HEK293 (cell line): ENCODE data around the gene MRGPRE.

Experiments used
- CTCF ChIA-PET: fragments of 350-600 bp; formaldehyde crosslinking; extraction: SDS; loops from one replicate; lab custom pipeline; 2021; ENCODE audit warnings: antibody characterized with exemption; lab: Yijun Ruan, JAX
- POLR2A ChIA-PET: fragments of 300-600 bp; formaldehyde crosslinking; extraction: SDS; loops from one replicate; lab custom pipeline; 2020; ENCODE audit warnings: antibody characterized with exemption, inconsistent platforms; lab: Yijun Ruan, JAX
- H3K27ac ChIP-seq: fragments of 200-500 bp; sonication (Bioruptor generic); 2 replicates; pipeline ENCODE4 v1.5.1; 2014; ENCODE audit warnings: low read depth, low read length, control low read depth, inconsistent platforms; ENCODE audit errors: extremely low read depth
- H3K36me3 ChIP-seq, 2 experiments: fragments of 200-500 bp in 1 of 2; sonication (Bioruptor generic) in 1 of 2; 1 replicate in 1 of 2; 2 replicates in 1 of 2; pipeline ENCODE4 v1.5.1; 2014 to 2017; ENCODE audit warnings: inconsistent platforms in 2 of 2, low read length in 2 of 2; ENCODE audit not compliant: control insufficient read depth in 2 of 2, insufficient read depth in 1 of 2
- H3K4me1 ChIP-seq: fragments of 200-500 bp; sonication (Bioruptor generic); 2 replicates; pipeline ENCODE4 v1.5.1; 2014; ENCODE audit warnings: mild to moderate bottlenecking, low read length, inconsistent platforms; ENCODE audit not compliant: control insufficient read depth, insufficient read depth
- H3K4me3 ChIP-seq: 2 replicates; pipeline ENCODE4 v1.5.1; 2011; ENCODE audit warnings: low read depth, mild to moderate bottlenecking, control low read depth, low read length, moderate library complexity
- H3K9me3 ChIP-seq: fragments of 200-500 bp; sonication (Bioruptor generic); 2 replicates; pipeline ENCODE4 v1.5.1; 2014; ENCODE audit warnings: low read depth, low read length, inconsistent platforms; ENCODE audit not compliant: control insufficient read depth, insufficient read depth
- TRIM28 ChIP-seq: IDR thresholded peaks from 2 replicates; pipeline ENCODE4 v1.6.1; 2011; ENCODE audit warnings: low read length, control low read depth, borderline replicate concordance
- ZBTB21 ChIP-seq: fragments of 450-650 bp; formaldehyde crosslinking; IDR thresholded peaks from 2 replicates; pipeline ENCODE4 v1.5.1; 2017; ENCODE audit warnings: missing biosample characterization, missing genetic modification characterization
- ZBTB7A ChIP-seq: fragments of 450-650 bp; formaldehyde crosslinking; IDR thresholded peaks from 2 replicates; pipeline ENCODE4 v1.5.1; 2016; ENCODE audit warnings: low read depth, missing biosample characterization, missing genetic modification characterization
- ZIC2 ChIP-seq: fragments of 450-650 bp; formaldehyde crosslinking; IDR thresholded peaks from 2 replicates; pipeline ENCODE4 v1.5.1; 2016; ENCODE audit warnings: missing biosample characterization, missing genetic modification characterization
- ZNF221 ChIP-seq: fragments of 450-650 bp; formaldehyde crosslinking; IDR thresholded peaks from 2 replicates; pipeline ENCODE4 v1.5.1; 2017; ENCODE audit warnings: missing biosample characterization, missing genetic modification characterization, borderline replicate concordance
- ZNF23 ChIP-seq: fragments of 450-650 bp; formaldehyde crosslinking; IDR thresholded peaks from 2 replicates; pipeline ENCODE4 v1.5.1; 2016; ENCODE audit warnings: missing biosample characterization, missing genetic modification characterization, borderline replicate concordance
- ZNF239 ChIP-seq: fragments of 450-650 bp; formaldehyde crosslinking; IDR thresholded peaks from 2 replicates; pipeline ENCODE4 v1.5.1; 2016; ENCODE audit warnings: missing biosample characterization, missing genetic modification characterization
- ZNF335 ChIP-seq: fragments of 450-650 bp; formaldehyde crosslinking; conservative IDR thresholded peaks from 2 replicates; pipeline ENCODE4 v1.5.1; 2016; ENCODE audit warnings: missing biosample characterization, missing genetic modification characterization
- ZNF341 ChIP-seq: fragments of 450-650 bp; formaldehyde crosslinking; IDR thresholded peaks from 2 replicates; pipeline ENCODE4; 2016; ENCODE audit warnings: low read depth, missing biosample characterization, missing genetic modification characterization
- ZNF354C ChIP-seq: fragments of 450-650 bp; formaldehyde crosslinking; IDR thresholded peaks from 2 replicates; pipeline ENCODE4 v1.5.1; 2016; ENCODE audit warnings: missing biosample characterization, missing genetic modification characterization, low read depth, borderline replicate concordance
- ZNF391 ChIP-seq: fragments of 450-650 bp; formaldehyde crosslinking; IDR thresholded peaks from 2 replicates; pipeline ENCODE4 v1.5.1; 2016; ENCODE audit warnings: low read depth, missing biosample characterization, missing genetic modification characterization, borderline replicate concordance
- ZNF426 ChIP-seq: fragments of 450-650 bp; formaldehyde crosslinking; IDR thresholded peaks from 2 replicates; pipeline ENCODE4 v1.5.1; 2017; ENCODE audit warnings: missing biosample characterization, missing genetic modification characterization, mild to moderate bottlenecking, inconsistent platforms, moderate library complexity
- ZNF48 ChIP-seq: fragments of 450-650 bp; formaldehyde crosslinking; IDR thresholded peaks from 2 replicates; pipeline ENCODE4 v1.5.1; 2016; ENCODE audit warnings: missing biosample characterization, missing genetic modification characterization
- ZNF529 ChIP-seq: fragments of 450-650 bp; formaldehyde crosslinking; IDR thresholded peaks from 2 replicates; pipeline ENCODE4 v1.5.1; 2017; ENCODE audit warnings: missing genetic modification characterization, missing biosample characterization; ENCODE audit not compliant: insufficient replicate concordance
- ZNF571 ChIP-seq: fragments of 450-650 bp; formaldehyde crosslinking; IDR thresholded peaks from 2 replicates; pipeline ENCODE4 v1.5.0; 2017; ENCODE audit warnings: missing biosample characterization, missing genetic modification characterization
- ZNF585B ChIP-seq: fragments of 450-650 bp; formaldehyde crosslinking; IDR thresholded peaks from 2 replicates; pipeline ENCODE4 v1.5.1; 2016; ENCODE audit warnings: missing biosample characterization, missing genetic modification characterization
- ZNF596 ChIP-seq: fragments of 450-650 bp; IDR thresholded peaks from 2 replicates; pipeline ENCODE4 v1.5.0; 2018; ENCODE audit warnings: missing biosample characterization, mild to moderate bottlenecking, missing genetic modification characterization, moderate library complexity
- ZNF792 ChIP-seq: fragments of 450-650 bp; formaldehyde crosslinking; IDR thresholded peaks from 2 replicates; pipeline ENCODE4 v1.5.1; 2016; ENCODE audit warnings: missing biosample characterization, missing genetic modification characterization
- ZNF837 ChIP-seq: fragments of 450-650 bp; formaldehyde crosslinking; IDR thresholded peaks from 2 replicates; pipeline ENCODE4 v1.5.1; 2016; ENCODE audit warnings: missing biosample characterization, missing genetic modification characterization
- TF ChIP-seq, protein P1 (sequence below): fragments of 450-650 bp; formaldehyde crosslinking; IDR thresholded peaks from 2 replicates; pipeline ENCODE4 v1.5.1; 2016; ENCODE audit warnings: missing biosample characterization, missing genetic modification characterization
- TF ChIP-seq, protein P2 (sequence below): fragments of 450-650 bp; formaldehyde crosslinking; IDR thresholded peaks from 2 replicates; pipeline ENCODE4 v1.5.1; 2016; ENCODE audit warnings: missing biosample characterization, missing genetic modification characterization

Gene MRGPRE

DNA sequence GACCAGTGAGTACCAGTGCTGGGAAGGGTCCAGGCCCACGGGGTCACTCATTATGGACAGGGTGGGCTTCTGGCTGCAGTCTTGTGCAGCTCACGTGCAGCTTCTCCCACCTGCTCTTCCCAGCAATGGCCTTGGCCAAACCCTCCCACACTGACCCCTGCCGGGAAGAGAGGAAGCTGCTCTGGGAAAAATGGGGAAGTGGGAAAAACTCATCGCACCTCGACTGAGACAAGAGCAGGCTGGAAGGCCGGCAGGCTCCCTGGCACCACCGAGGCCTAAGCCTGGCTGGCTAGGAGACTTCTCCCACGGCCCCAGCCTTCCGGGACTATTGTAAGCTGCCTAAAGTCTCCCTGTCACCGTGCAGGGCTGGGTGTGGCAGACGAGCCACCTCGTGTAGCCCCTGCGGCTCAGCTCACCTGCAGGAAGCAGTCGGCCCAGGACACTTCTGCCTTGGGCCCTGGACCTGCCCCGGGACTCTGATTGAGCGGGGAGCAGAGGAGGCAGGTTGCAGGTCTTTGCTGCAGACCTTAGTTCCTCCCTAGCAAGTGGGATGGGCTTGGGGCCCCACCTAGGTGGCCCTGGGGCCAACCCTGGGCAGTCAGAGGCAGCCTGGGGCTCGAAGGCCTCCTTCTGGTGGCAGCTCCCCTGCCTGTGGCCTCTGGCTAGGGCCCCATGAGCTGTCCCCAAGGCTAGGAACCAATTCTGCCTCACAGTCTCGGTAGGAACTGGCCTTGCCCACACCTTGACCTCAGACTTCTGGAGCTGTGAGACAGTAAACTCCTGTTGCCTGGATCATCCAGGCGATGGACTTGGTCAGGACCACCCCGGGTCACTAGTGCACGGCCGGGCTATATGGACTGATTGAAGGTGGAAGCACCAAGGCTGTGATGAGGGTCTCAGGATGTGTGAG lies 36.7 kb downstream of the MRGPRE start:
- no peaks in the 10 kb centered on the region for H3K36me3 ChIP-seq
- ChIA-PET CTCF (interaction anchor here (0.6 to 2.7 kb wide), 14 partner anchors 10 to 225 kb away, joined by 3 to 11 read pairs (median 5); no protein-coding TSS in a partner anchor), POLR2A (no interaction called here)
- no peaks in the 10 kb centered on the region for H3K9me3 ChIP-seq
- no peaks in the 10 kb centered on the region for H3K4me1 ChIP-seq
- TF ChIP-seq, protein P1, sequence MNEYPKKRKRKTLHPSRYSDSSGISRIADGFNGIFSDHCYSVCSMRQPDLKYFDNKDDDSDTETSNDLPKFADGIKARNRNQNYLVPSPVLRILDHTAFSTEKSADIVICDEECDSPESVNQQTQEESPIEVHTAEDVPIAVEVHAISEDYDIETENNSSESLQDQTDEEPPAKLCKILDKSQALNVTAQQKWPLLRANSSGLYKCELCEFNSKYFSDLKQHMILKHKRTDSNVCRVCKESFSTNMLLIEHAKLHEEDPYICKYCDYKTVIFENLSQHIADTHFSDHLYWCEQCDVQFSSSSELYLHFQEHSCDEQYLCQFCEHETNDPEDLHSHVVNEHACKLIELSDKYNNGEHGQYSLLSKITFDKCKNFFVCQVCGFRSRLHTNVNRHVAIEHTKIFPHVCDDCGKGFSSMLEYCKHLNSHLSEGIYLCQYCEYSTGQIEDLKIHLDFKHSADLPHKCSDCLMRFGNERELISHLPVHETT (tag by site-specific recombination), result no peak
- TF ChIP-seq ZNF792 (tag by site-specific recombination) (no peak), ZIC2 (no peak), ZNF239 (tag by site-specific recombination) (no peak), TRIM28 (no peak), ZNF341 (peak; percentile 19; the same call in 1 of the 2 replicates), ZNF354C (tag by site-specific recombination) (no peak), ZNF335 (tag by site-specific recombination) (no peak), ZNF48 (tag by site-specific recombination) (no peak), ZBTB7A (tag by site-specific recombination) (no peak), ZNF529 (tag by site-specific recombination) (no peak), ZNF571 (no peak), ZBTB21 (no peak)
- TF ChIP-seq, protein P2, sequence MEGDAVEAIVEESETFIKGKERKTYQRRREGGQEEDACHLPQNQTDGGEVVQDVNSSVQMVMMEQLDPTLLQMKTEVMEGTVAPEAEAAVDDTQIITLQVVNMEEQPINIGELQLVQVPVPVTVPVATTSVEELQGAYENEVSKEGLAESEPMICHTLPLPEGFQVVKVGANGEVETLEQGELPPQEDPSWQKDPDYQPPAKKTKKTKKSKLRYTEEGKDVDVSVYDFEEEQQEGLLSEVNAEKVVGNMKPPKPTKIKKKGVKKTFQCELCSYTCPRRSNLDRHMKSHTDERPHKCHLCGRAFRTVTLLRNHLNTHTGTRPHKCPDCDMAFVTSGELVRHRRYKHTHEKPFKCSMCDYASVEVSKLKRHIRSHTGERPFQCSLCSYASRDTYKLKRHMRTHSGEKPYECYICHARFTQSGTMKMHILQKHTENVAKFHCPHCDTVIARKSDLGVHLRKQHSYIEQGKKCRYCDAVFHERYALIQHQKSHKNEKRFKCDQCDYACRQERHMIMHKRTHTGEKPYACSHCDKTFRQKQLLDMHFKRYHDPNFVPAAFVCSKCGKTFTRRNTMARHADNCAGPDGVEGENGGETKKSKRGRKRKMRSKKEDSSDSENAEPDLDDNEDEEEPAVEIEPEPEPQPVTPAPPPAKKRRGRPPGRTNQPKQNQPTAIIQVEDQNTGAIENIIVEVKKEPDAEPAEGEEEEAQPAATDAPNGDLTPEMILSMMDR (tag by site-specific recombination), result 0 out of 2 replicates have a peak, but pooled peaks have one; percentile 21
- H3K27ac ChIP-seq, result no peak overlapping the region
- no peak overlapping the region for H3K4me3 ChIP-seq

- Histone ChIP-seq H3K4me3 (no peak overlapping the region), H3K9me3 (no peaks in the 10 kb centered on the region), H3K27ac (no peak overlapping the region), H3K4me1 (no peaks in the 10 kb centered on the region), H3K36me3 (no peaks in the 10 kb centered on the region)
- TF ChIP-seq ZNF391 (tag by site-specific recombination) (no peak), TRIM28 (no peak), ZNF221 (tag by site-specific recombination) (no peak), ZNF426 (tag by site-specific recombination) (no peak), ZNF585B (no peak), ZNF596 (tag by site-specific recombination) (no peak), ZNF837 (tag by site-specific recombination) (no peak), ZNF23 (tag by site-specific recombination) (no peak)
- CTCF ChIA-PET, result interaction anchor here (0.5 kb wide), 1 partner anchor 158 kb away, joined by 3 read pairs; no protein-coding TSS in a partner anchor
- POLR2A ChIA-PET, result no interaction called here
Observed at GRCh38 chr11:3194016-3194816, 38.0 kb downstream of the MRGPRE start.
